ENCODE data around the gene KCTD5.
"Not testable (repeated sequence)": the region's sequence is repeated elsewhere in the genome, so short reads cannot be mapped to it uniquely, and the experiment has no call there.

Gene KCTD5

GRCh38 chr16:2673066-2673999, 9.0 kb upstream of the KCTD5 start:
- peak overlapping the region; percentile 84 for H3K4me3 ChIP-seq (ENCODE audit: low read depth, low read length)
- no peak for DNase-seq (ENCODE audit: low read depth)
- no peak for TF ChIP-seq CTCF (IDR thresholded peaks at IDR 0.05; ENCODE audit: low read depth, low read length, missing control alignments)

- no peak for TF ChIP-seq CTCF (IDR thresholded peaks at IDR 0.05; ENCODE audit: low read depth, low read length, missing control alignments)
- no peak overlapping the region for H3K4me3 ChIP-seq (ENCODE audit: low read depth, low read length)
- DNase-seq (ENCODE audit: low read depth): no peak
Observed at GRCh38 chr16:2675021-2675420, 7.3 kb upstream of the KCTD5 start.

GRCh38 chr16:2675714-2676113, 6.6 kb upstream of the KCTD5 start:
- no peak overlapping the region for H3K4me3 ChIP-seq (ENCODE audit: low read depth, low read length)
- TF ChIP-seq CTCF (IDR thresholded peaks at IDR 0.05; ENCODE audit: low read depth, low read length, missing control alignments): no peak
- no peak for DNase-seq (ENCODE audit: low read depth)

GRCh38 chr16:2676937-2677336, 5.4 kb upstream of the KCTD5 start:
- not testable (repeated sequence) for DNase-seq (ENCODE audit: low read depth); H3K4me3 ChIP-seq (ENCODE audit: low read depth, low read length)

GRCh38 chr16:2678206-2678965, 3.9 kb upstream of the KCTD5 start:
- not testable (repeated sequence) for H3K4me3 ChIP-seq (ENCODE audit: low read depth, low read length); DNase-seq (ENCODE audit: low read depth)

- not testable (repeated sequence) for DNase-seq (ENCODE audit: low read depth)
Observed at GRCh38 chr16:2679902-2680301, 2.4 kb upstream of the KCTD5 start.

GRCh38 chr16:2680360-2680759, 2.0 kb upstream of the KCTD5 start:
- not testable (repeated sequence) for H3K4me3 ChIP-seq (ENCODE audit: low read depth, low read length); DNase-seq (ENCODE audit: low read depth)

More at GRCh38 chr16:2679902-2680301, 2.4 kb upstream of the KCTD5 start:
- H3K4me3 ChIP-seq (ENCODE audit: low read depth, low read length): not testable (repeated sequence)

- H3K4me3 ChIP-seq (ENCODE audit: low read depth, low read length): peak overlapping the region; percentile 99
- not testable (repeated sequence) for DNase-seq (ENCODE audit: low read depth)
Observed at GRCh38 chr16:2683041-2683440, 718 bp downstream of the KCTD5 start.

- H3K4me3 ChIP-seq (ENCODE audit: low read depth, low read length); DNase-seq (ENCODE audit: low read depth): not testable (repeated sequence)
Observed at GRCh38 chr16:2686075-2686474, 3.8 kb downstream of the KCTD5 start.

GRCh38 chr16:2686912-2687507, 4.7 kb downstream of the KCTD5 start:
- no peak for TF ChIP-seq CTCF (IDR thresholded peaks at IDR 0.05; ENCODE audit: low read depth, low read length, missing control alignments)
- DNase-seq (ENCODE audit: low read depth): peak; percentile 66

More at GRCh38 chr16:2686912-2687507, 4.7 kb downstream of the KCTD5 start:
- H3K4me3 ChIP-seq (ENCODE audit: low read depth, low read length): peak overlapping the region; percentile 46
